ENCODE measurements around the gene GET4. TPM values are rescaled to one million over a fixed set of nuclear protein-coding genes. Genes with fewer than 3 reads are reported as not detected.
"Not testable (repeated sequence)": the region's sequence is repeated elsewhere in the genome, so short reads cannot be mapped to it uniquely, and the experiment has no call there.

Gene GET4
- total RNA-seq, 1 donor from 2014 or later, result 41.0 TPM

DNA sequence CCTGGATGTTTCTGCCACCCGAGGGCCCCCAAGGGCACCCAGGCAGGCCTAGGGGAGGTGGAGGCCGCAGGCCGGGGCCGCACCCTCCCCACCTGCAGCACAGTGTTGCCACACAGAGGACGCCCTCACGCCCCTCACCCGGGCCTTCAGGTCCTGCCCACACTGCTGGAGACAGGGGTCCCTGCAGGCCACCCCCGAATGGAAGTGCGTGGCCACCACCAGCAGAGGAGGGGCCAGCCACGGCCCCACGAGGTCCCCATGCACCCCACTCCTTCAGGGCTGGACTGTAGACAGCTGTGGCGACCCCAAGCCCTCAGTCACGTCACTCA is 42.7 kb downstream of the GET4 start:
- Mint-ChIP-seq H3K36me3 (ENCODE audit: low read depth) (peaks cover 14% of the 10 kb centered on the region), H3K4me1 (peaks cover 24% of the 10 kb centered on the region), H3K27ac (peak overlapping the region; percentile 85), H3K27me3 (no peaks in the 10 kb centered on the region), H3K9me3 (no peaks in the 10 kb centered on the region), H3K4me3 (peak overlapping the region; percentile 52)
- intact Hi-C loops (cut with micrococcal nuclease), result no loop called here
- DNase-seq, result peak; percentile 52

DNA sequence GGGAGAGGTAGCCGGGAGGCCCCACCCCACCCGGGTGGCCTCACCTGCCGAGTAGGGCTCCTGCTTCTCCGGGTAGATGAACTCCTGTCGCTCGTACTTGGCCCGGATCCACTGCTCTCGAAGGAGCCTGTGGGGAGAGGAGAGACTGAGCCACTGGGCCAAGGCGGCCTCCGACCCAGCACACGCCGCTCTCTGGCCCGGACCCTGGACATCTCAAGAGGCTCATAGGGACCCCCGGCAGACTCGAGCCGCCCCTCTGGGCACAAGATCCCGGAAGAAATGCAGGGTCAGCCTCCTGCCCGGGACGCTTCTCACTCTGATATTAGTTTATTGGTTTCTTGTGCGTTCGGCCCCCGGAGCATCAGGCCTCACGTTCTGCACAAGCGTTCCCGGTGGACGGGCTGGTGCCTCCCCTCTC is 43.6 kb downstream of the GET4 start:
- intact Hi-C loops (cut with micrococcal nuclease), result loop anchor here (5.0 kb wide), 4 partner anchors 37 to 318 kb away; partner anchors contain the start of genes GPR146 and SUN1
- no peaks in the 10 kb centered on the region for H3K27me3 Mint-ChIP-seq
- no peak overlapping the region for H3K4me3 Mint-ChIP-seq
- peaks cover 17% of the 10 kb centered on the region for H3K36me3 Mint-ChIP-seq (ENCODE audit: low read depth)
- H3K27ac Mint-ChIP-seq, result no peak overlapping the region
- no peaks in the 10 kb centered on the region for H3K9me3 Mint-ChIP-seq
- DNase-seq, result peak; percentile 48
- H3K4me1 Mint-ChIP-seq, result peaks cover 28% of the 10 kb centered on the region

DNA sequence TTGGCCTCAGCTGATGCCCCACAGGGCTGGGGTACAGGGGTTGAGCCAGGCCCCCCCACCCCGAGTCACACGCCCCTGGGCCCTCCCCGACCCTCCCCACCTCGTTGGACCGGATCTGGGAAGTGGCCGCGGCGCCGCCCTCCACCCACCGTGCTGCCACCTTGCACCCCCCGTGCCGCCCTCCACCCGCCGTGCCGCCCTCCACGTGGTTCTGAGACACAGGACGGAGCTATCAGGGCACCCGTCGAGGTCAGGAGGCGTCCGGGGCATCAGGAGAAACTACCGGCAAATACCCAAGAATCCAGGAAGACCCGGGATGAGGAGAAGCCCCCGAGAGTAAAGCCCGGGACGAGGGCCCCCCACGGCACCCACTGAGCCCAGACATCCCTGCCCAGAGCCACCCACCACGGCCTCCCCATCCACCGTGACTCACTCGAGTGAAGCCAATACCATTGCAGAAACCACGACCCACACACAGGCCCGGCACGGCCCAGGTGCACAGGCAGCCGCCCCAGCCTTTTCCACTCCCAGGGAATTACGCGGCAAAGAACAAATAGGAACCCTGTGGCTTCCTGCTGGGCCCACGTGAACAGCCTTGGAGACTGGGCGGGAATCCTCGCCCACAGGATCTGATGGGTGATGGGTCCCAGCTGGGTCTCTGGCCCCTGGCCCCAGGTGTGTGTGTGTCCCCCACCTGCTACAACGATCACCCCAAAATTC is 44.2 kb downstream of the GET4 start:
- H3K36me3 Mint-ChIP-seq (ENCODE audit: low read depth), result peaks cover 17% of the 10 kb centered on the region
- peaks cover 29% of the 10 kb centered on the region for H3K4me1 Mint-ChIP-seq
- no peaks in the 10 kb centered on the region for H3K9me3 Mint-ChIP-seq
- H3K4me3 Mint-ChIP-seq, result peak overlapping the region; percentile 43
- H3K27ac Mint-ChIP-seq, result peak overlapping the region; percentile 78
- DNase-seq, result peak; percentile 63
- H3K27me3 Mint-ChIP-seq, result no peaks in the 10 kb centered on the region
- intact Hi-C loops (cut with micrococcal nuclease), result loop anchor here (5.0 kb wide), 4 partner anchors 37 to 318 kb away; partner anchors contain the start of genes GPR146 and SUN1

DNA sequence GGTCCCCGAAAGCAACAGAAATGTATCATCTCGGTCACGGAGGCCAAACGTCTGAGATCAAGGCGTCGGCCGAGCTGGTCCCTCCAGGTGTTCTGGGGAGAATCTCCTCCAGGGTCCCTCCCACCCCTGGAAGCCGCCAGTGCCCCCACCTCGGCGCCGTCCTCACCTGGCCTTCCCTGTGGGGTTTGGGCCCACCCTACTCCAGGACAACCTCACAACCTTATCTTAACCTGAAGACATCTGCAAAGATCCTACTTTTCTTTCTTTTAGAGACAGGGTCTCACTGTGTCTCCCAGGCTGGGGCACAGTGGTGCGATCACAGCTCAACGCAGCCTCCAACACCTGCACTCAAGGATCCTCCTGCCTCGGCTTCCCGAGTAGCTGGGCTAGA is 44.7 kb downstream of the GET4 start:
- no peak for DNase-seq
- no peaks in the 10 kb centered on the region for H3K27me3 Mint-ChIP-seq
- intact Hi-C loops (cut with micrococcal nuclease), result loop anchor here (5.0 kb wide), 4 partner anchors 36 to 319 kb away; partner anchors contain the start of genes GPR146 and SUN1
- H3K27ac Mint-ChIP-seq, result peak overlapping the region; percentile 78
- H3K4me3 Mint-ChIP-seq, result peak overlapping the region; percentile 43
- peaks cover 29% of the 10 kb centered on the region for H3K4me1 Mint-ChIP-seq
- H3K36me3 Mint-ChIP-seq (ENCODE audit: low read depth), result peaks cover 17% of the 10 kb centered on the region
- no peaks in the 10 kb centered on the region for H3K9me3 Mint-ChIP-seq

DNA sequence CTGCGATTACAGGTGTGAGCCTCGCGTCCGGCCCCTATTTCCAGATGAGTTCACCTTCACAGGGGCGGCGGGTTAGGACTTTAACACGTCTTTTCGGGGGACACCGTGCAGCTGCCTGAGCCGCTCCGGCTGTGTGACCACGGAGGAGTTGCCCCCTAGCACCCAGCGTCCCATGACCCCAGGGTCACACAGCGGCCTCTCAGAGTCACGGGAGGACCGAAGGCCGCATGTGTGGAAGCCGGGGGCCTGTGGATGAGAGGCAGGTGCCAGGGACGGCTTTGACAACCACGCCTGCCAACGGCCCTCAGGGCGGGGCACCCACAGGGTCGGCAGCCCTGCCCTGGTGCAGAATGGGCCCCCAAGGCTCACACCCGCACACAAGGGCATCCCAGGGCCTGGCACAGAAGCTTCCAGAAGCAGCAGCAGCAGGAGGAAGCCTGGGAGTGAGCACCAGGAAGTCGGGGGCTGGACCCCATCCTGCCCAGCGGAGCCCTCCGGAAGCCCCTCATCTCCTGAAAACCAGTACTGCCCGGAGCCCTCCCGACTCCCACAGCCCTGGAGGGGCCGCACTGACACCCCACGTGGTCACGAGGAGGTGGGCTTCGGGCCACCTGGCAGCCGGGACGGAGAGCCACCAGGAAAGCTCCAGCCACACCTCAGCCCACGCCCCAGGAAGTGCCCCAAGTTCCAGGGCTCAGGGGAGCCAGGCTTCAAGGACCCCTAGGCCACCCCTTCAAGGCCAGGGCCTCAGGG is 45.4 kb downstream of the GET4 start:
- Mint-ChIP-seq H3K4me3 (peak overlapping the region; percentile 87), H3K36me3 (ENCODE audit: low read depth) (peaks cover 17% of the 10 kb centered on the region), H3K9me3 (no peaks in the 10 kb centered on the region), H3K27me3 (no peaks in the 10 kb centered on the region), H3K4me1 (peaks cover 29% of the 10 kb centered on the region), H3K27ac (peak overlapping the region; percentile 96)
- intact Hi-C loops (cut with micrococcal nuclease), result loop anchor here (2.0 to 5.0 kb wide), 6 partner anchors 13 to 319 kb away; partner anchors contain the start of genes COX19, GPR146 and SUN1
- DNase-seq, result peak; percentile 71

DNA sequence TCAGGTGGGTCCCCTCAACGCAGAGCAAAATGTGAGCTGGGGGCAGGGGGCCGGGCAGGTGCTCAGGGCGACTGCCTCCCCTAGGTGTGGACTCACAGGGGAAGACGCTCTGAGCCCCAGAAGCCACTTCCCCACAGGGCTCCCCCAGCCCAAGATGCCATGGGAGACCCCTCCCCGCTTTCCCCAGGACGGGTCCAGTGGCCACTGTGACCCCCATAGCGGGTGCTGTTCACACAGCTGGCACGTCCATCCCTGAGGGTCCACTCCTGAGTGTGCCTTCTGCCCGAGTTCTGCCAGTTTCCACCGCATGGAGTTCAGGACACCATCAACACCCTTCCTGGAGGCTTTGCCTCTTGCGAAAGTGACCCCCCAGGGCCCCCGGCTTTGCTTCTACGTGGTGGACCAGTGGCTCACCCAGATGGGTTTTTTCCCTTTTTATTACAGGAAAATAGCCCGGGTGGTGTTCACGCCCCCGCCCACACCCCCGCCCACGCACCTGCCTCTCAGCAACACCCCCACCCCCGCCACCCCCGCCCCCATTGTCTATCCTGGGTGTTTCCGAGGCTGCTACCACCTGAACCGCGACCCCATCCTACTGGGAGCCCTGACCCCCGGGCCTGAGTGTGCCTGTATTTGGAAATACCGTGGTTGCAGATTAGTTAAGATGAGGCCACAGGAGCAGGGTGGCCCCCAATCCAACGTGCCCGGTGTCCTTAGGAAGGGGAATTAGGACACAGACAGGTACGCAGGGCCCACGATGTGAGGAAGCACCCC is 46.2 kb downstream of the GET4 start:
- DNase-seq, result peak; percentile 74

DNA sequence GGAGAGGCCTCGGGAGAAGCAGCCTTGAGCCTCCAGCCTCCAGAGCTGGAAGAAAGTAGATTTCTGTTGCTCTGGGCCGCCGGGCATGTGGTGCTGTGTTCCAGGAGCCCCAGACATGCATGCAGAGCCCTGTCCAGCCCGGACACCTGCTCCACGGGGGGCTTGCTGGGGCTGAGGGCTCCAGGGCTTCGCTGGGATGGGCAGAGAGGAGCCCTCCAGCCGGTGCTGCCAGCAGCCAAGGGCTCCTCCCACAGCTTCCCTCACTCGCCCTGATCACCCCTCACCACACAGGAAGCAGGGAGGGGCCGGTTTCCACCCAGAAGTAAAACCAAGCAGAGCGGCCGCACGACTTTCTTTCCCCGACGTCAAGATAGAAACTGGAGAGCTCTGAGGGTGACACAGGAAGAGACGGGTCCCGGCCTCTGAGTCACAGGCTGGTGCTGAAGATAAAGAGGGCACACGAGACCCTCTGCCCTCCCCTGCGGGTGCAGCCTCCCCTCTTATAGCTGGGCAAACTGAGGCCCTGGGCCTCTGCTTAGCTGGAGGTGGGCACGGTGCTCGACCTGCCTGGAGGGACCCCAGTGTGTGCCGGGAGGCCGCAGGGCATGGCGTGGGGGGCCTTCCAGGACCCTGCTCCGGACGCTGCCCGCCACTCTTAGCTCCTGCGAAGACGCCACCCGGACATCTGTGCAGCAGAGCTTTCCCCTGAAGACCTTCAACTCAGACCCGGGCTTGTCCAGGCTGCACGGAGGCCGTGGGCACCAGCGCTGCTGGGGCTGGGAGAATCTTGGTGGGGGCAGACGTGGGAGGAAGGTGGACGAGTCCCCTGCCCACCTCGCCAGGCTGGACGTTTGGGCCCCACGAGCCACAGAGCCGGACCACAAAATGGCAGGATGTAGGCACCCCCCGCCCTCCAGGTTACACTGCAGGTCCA is 47.0 kb downstream of the GET4 start:
- H3K4me1 Mint-ChIP-seq, result peaks cover 34% of the 10 kb centered on the region
- intact Hi-C loops (cut with micrococcal nuclease), result loop anchor here (1.0 to 5.0 kb wide), 8 partner anchors 15 to 321 kb away; partner anchors contain the start of genes COX19, GET4, GPR146 and SUN1
- peak overlapping the region; percentile 87 for H3K4me3 Mint-ChIP-seq
- peak overlapping the region; percentile 96 for H3K27ac Mint-ChIP-seq
- no peaks in the 10 kb centered on the region for H3K27me3 Mint-ChIP-seq
- H3K36me3 Mint-ChIP-seq (ENCODE audit: low read depth), result peaks cover 20% of the 10 kb centered on the region
- peak; percentile 97 for DNase-seq
- H3K9me3 Mint-ChIP-seq, result no peaks in the 10 kb centered on the region

More for the DNA sequence above, 46.2 kb downstream of the GET4 start:
- Mint-ChIP-seq H3K27me3 (no peaks in the 10 kb centered on the region), H3K9me3 (no peaks in the 10 kb centered on the region), H3K4me1 (peaks cover 32% of the 10 kb centered on the region), H3K36me3 (ENCODE audit: low read depth) (peaks cover 20% of the 10 kb centered on the region), H3K4me3 (peak overlapping the region; percentile 87), H3K27ac (peak overlapping the region; percentile 96)
- intact Hi-C loops (cut with micrococcal nuclease), result loop anchor here (1.0 to 5.0 kb wide), 8 partner anchors 14 to 320 kb away; partner anchors contain the start of genes COX19, GET4, GPR146 and SUN1

DNA sequence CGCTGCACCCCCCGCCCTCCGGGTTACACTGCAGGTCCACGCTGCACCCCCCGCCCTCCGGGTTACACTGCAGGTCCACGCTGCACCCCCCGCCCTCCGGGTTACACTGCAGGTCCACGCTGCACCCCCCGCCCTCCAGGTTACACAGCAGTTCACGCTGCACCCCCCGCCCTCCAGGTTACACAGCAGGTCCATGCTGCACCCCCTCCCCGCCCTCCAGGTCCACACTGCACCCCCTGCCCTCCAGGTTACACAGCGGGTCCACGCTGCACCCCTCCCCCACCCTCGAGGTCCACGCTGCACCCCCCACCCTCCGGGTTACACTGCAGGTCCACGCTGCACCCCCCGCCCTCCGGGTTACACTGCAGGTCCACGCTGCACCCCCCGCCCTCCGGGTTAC is 47.7 kb downstream of the GET4 start:
- H3K9me3 Mint-ChIP-seq, H3K27ac Mint-ChIP-seq, H3K27me3 Mint-ChIP-seq, DNase-seq, H3K4me3 Mint-ChIP-seq: not testable (repeated sequence)
- intact Hi-C loops (cut with micrococcal nuclease), result loop anchor here (5.0 kb wide), 4 partner anchors 33 to 322 kb away; partner anchors contain the start of genes GPR146 and SUN1
- H3K4me1 Mint-ChIP-seq, result peaks cover 38% of the 10 kb centered on the region
- H3K36me3 Mint-ChIP-seq (ENCODE audit: low read depth), result peaks cover 26% of the 10 kb centered on the region

DNA sequence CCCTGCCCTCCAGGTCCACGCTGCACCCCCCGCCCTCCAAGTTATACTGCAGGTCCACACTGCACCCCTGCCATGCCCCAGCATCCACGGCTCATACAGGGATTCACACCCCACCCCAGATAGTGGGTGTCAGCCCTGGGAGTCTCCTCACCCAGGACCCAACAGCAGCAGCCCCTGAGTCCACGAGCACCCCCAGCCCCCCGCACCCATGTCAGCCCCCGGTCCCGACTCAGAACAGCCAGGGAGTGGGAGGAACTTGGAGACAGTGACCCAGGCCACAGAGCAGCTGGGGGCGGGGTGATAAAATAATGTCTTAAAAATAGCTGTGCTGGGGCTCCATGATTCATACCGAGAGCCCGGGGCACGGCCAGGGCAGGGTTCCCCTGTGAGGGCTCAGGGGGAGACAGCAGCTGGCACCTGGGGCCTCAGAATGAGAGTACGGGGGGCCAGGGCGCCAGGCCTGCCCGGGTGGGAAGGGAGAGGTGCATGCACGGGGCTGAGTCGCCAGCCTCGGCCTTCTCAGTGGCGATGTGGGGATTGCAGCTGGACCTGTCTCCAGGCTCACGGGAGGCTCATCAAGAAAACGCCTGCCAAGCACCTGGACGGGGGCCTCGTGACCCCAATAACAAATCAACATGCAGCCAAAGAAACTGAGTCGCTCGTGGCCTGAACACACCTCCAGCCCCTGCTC is 48.3 kb downstream of the GET4 start:
- peak overlapping the region; percentile 95 for H3K27ac Mint-ChIP-seq
- H3K9me3 Mint-ChIP-seq, result no peaks in the 10 kb centered on the region
- H3K36me3 Mint-ChIP-seq (ENCODE audit: low read depth), result peaks cover 25% of the 10 kb centered on the region
- DNase-seq, result peak; percentile 79
- intact Hi-C loops (cut with micrococcal nuclease), result loop anchor here (5.0 kb wide), 4 partner anchors 33 to 322 kb away; partner anchors contain the start of genes GPR146 and SUN1
- peaks cover 39% of the 10 kb centered on the region for H3K4me1 Mint-ChIP-seq
- H3K27me3 Mint-ChIP-seq, result no peaks in the 10 kb centered on the region
- peak overlapping the region; percentile 90 for H3K4me3 Mint-ChIP-seq

DNA sequence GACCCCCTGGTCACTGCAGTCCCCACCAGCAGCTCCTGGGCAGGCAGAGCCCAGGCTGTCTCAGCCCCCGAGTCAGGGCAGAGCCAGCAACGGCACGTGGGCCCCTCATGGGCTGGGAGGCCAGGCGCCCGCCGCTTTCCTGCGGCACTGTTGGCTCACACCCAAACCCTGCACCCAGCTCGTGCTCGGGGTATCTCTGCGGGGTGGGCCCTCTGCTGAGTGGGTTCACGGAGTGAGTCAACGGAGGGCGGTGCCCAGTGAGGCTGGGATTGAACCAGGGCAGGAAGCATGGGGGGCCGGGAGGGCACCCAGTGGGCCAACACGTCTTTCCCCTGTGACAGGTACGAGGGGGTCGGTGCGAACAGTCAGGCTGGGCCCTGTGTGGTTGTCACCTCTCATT is 49.2 kb downstream of the GET4 start:
- H3K9me3 Mint-ChIP-seq, result no peaks in the 10 kb centered on the region
- intact Hi-C loops (cut with micrococcal nuclease), result no loop called here
- no peak for DNase-seq
- H3K36me3 Mint-ChIP-seq (ENCODE audit: low read depth), result peaks cover 29% of the 10 kb centered on the region
- H3K4me1 Mint-ChIP-seq, result peaks cover 43% of the 10 kb centered on the region
- H3K27ac Mint-ChIP-seq, result peak overlapping the region; percentile 58
- no peaks in the 10 kb centered on the region for H3K27me3 Mint-ChIP-seq
- H3K4me3 Mint-ChIP-seq, result no peak overlapping the region

DNA sequence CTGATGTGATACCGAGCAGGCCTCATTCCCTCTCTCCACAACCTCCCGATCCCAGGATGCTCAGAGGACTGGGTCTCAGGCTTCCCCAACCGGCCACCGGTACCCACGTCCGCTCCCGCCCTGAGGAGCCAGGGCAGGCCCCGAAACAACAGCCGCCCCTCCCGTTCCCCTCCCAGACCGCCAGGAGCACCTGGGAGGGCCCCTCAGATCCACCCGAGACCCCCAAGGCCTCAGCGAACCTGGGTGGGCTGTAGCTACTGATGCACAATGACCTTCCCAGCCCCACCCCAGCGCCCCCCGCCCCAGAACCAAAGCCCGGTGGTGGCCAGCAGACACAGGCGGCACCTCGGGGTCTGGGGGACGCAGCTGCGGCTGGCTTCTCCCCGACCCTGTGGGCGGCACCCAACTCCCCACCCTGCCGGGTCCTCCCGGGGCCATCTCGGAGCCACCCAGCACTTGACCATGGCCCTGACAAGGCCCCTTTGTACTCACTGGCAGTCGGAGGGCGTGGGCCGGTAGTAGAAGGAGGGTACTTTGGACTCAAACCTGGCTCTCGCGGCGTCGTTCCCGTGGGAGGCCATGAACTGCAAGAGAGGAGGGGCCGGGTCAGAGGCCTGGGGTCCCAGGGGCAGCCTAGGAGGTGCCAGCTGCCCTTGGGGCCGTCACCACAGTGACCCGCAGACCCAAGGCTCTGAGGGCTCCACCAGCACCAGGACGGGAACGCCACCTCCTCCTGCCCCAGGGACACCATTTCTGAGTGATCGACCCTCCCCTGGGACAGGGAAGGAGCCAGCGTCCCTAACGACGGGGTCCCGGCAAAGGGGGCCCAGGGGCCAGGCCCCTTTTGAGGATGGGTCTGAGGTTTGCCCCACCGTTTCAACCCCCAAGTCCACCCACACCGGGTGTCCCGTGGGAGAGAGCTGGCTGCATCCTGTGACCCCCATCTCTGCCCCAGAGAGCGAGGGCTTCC is 50.0 kb downstream of the GET4 start:
- DNase-seq, result no peak
- Mint-ChIP-seq H3K27me3 (no peaks in the 10 kb centered on the region), H3K4me1 (peaks cover 36% of the 10 kb centered on the region), H3K9me3 (no peaks in the 10 kb centered on the region), H3K4me3 (no peak overlapping the region), H3K27ac (no peak overlapping the region), H3K36me3 (ENCODE audit: low read depth) (peaks cover 26% of the 10 kb centered on the region)
- intact Hi-C loops (cut with micrococcal nuclease), result no loop called here
